GM18505 (cell line): ENCODE data around the gene LDHD.
"Not testable (repeated sequence)": the region's sequence is repeated elsewhere in the genome, so short reads cannot be mapped to it uniquely, and the experiment has no call there.

ENCODE experiments used
- ATAC-seq: cut with Tn5 transposase; IDR thresholded peaks from one replicate; pipeline ENCODE4 v1.9.1; 2021; ENCODE audit not compliant: unreplicated experiment
- POLR2A ChIP-seq: IDR thresholded peaks from 4 replicates; pipeline ENCODE4 v1.6.1; 2011; ENCODE audit warnings: borderline replicate concordance; ENCODE audit not compliant: insufficient read depth, insufficient read length; ENCODE audit errors: extremely low read depth

The LDHD gene

DNA sequence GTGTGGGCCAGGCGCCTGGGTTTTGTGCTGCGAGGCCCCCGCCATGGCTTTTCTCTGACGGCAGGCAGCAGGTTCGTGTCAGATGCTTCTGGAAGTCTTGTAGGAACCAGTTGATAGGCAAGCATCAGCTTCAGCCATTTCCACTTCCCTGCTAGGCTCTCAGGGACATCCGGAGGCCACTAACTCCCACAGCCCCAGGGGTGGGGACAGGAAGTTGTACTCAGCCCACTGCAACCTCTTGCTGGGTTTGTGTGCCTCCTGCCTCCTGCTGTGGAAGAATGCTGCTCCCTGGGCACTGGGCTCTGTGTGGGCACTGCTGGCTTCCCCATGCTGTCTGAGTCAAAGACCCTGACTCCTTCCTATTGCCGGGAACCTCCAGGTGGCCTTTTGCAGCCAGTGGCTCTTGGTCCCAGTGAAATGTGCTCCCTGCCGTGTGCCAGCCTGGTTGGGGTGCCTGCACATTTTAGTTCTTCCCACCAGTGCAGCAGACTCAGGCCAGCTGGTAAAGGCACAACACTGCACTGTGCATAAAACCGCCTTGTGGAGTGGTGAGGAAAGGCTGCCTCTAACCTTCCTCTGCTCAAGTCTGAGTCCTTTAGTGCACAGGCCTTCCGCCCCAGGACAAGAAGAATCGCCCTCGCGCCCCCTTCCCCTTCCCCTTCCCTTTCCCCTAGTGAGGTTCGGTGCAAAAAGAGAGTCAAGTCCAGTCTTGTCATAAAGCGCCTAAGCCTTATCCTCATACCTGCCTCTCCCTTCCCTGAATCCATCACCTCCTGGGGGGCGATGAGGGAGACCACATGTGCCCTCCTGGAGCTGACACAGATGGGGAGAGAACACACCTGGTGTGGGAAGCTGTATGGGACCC, 16.6 kb downstream of the LDHD start:
- ATAC-seq, result peak; percentile 46
- TF ChIP-seq POLR2A, result no peak

DNA sequence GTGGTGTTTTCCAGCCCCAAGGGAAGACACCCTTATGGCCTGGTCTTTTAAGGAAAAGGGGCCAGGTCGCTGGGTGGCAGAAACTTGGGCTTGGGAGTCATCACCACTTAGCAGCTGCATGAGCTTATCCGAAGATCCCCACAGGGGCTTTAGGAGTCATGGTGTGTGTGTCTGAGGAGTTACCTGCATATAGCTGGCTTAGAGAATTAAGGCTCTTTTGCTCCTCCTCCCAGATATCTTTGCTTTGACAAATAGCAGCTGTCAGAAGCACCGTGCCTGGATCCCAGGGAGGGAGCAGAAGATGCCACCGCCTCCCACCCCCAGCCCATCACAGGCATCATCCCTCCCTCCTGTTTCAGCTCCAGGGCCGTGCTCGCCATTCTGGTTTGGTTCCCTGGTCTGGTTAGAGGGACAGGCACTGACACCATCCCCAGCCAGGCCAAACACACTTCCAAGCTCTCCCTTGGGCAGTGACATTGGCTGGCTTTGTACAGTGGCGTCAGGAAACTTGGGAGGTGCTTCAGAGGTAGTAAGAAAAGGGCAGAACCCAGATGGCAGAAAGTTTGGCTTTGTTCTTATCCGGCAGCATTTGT, 17.4 kb downstream of the LDHD start:
- no peak for TF ChIP-seq POLR2A
- ATAC-seq, result no peak

- no peak for TF ChIP-seq POLR2A
- ATAC-seq, result peak; percentile 44
Measured at GRCh38 chr16:75097941-75098901, 18.4 kb downstream of the LDHD start.

DNA sequence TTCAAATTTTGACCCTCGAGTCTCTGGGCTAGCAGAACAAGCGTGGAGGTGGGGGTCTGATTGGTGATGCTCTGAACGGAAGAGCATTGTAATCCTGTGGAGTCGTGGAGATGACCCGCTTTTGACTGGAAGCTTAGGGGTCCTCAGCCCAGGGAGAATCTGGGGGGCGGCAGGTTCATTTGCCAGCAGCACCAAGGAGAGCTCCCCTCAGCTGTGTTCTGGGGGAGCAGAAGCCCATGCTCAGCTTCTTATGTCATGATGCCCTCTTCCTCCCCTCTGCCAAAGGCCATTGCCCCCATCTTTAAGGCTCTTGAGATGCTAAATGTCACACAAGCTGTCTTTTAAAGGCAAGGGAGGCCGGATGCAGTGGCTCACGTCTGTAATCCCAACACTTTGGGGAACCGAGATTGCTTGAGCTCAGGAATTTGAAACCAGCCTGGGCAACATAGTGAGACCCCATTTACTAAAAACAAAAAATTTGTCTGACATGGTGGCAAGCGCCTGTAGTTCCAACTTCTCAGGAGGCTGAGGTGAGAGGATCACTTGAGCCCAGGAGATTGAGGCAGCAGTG, 19.3 kb downstream of the LDHD start:
- TF ChIP-seq POLR2A, result no peak
- no peak for ATAC-seq

GRCh38 chr16:75096656-75097055, 19.9 kb downstream of the LDHD start:
- no peak for TF ChIP-seq POLR2A
- no peak for ATAC-seq

DNA sequence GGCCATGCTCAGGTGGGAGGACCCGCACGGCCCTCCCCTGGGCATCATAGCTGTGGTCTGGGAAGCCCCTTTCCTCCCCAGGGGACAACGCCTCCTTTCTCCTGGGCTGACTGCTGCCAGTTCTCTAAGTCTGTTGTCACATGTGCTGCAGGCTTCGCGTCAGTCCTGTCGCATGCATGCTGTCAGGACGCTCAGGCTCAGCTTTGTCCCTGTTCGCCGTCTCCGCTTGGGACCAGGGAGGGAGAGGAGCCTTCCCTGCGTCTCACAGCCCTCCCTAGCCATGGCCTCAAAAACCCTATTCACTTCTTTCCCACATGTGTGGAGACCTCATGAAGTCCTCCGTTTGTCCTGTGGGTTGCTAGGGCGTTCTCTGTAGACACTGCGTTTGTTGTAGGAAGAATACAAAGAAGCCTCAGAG, 21.4 kb downstream of the LDHD start:
- no peak for TF ChIP-seq POLR2A
- ATAC-seq, result no peak

DNA sequence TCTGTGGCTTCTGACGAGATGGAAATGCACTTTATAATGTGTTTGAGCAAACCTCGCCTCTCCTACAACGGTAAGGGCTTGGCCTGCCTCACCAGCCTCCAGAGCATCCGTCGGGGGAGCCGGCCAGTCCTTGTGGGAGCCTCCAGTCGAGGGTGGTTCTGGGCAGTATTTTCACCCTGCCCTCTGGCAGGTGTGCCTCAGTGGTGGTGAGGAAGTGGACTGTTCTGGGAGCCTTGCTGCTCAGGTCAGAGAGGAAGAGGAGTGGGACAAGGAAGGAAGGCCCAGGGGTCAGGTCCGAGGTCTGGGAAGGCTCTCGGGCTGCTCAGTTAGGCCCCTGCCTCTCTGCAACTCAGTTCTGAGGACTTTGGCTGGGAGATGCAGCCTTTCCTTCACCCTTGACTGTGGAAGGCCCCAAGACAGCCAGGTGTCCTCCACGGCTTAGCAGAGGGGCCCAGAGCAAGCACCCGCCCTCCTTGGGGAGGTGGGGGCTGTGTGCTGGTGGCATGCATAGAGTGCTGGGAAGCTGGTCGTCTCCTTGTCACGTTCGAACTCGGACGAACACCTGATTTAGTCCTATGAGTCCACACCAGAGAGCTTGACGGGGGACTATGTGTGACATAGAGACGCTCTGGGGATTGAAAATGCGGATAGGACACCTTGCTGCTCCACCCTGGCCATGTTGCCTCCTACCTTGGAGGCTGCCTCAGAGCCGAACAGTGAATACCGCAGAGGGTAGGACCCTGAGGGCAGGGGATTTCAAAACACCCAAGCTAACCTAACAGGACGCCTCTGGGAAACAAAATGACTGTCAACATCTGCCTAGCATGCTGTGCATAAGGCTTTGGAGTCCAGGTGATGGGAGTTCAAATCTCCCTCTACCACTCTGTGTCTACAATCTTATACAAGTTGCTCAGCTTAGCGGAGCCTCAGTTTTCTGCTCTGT, 22.7 kb downstream of the LDHD start:
- no peak for ATAC-seq
- TF ChIP-seq POLR2A, result no peak

GRCh38 chr16:75092777-75093176, 23.8 kb downstream of the LDHD start:
- no peak for ATAC-seq
- TF ChIP-seq POLR2A, result no peak

GRCh38 chr16:75091619-75092018, 25.0 kb downstream of the LDHD start:
- ATAC-seq, result not testable (repeated sequence)

- ATAC-seq, result not testable (repeated sequence)
Measured at GRCh38 chr16:75090899-75091298, 25.7 kb downstream of the LDHD start.

- ATAC-seq, result no peak
- no peak for TF ChIP-seq POLR2A
Measured at GRCh38 chr16:75089486-75090202, 26.9 kb downstream of the LDHD start.

- no peak for TF ChIP-seq POLR2A
- ATAC-seq, result no peak
Measured at GRCh38 chr16:75088934-75089333, 27.6 kb downstream of the LDHD start.
